Bronchial epithelial cell (primary cell): ENCODE data around the gene TCF4. TPM values are rescaled to one million over a fixed set of nuclear protein-coding genes. Genes with fewer than 3 reads are reported as not detected.
A peak's percentile ranks its signal among the peaks of the same experiment; 100 is the strongest.

Experiments
- DNase-seq: peaks from one replicate; pipeline ENCODE4 v3.0.0-alpha.2; 2010; ENCODE audit warnings: low read depth
- FAIRE-seq: peaks from 2 replicates; lab custom pipeline; 2011; peaks lifted over from hg19 to GRCh38; lab: Jason Lieb, UNC
- H3K27me3 ChIP-seq: 2 replicates; pipeline ENCODE4 v1.5.1; 2011; ENCODE audit warnings: low read length; ENCODE audit not compliant: control insufficient read depth, insufficient read depth
- H3K36me3 ChIP-seq: 2 replicates; pipeline ENCODE4 v1.5.1; 2011; ENCODE audit warnings: low read length; ENCODE audit not compliant: control insufficient read depth, insufficient read depth
- H3K4me3 ChIP-seq: 2 replicates; pipeline ENCODE4 v1.5.1; 2011; ENCODE audit warnings: mild to moderate bottlenecking, low read depth, low read length, control low read depth
- CTCF ChIP-seq: IDR thresholded peaks from 2 replicates; pipeline ENCODE4 v1.5.1; 2011; ENCODE audit warnings: mild to moderate bottlenecking, moderate library complexity, low read length, control low read depth, inconsistent platforms; ENCODE audit not compliant: insufficient read depth, severe bottlenecking
- total RNA-seq: library from RNA; depleted of rRNA; stranded (reverse); fragments of >200 nt; gene quantifications from 2 replicates; pipeline ENCODE4 v1.2.1, GENCODE V29; 2014

TCF4 gene
- total RNA-seq, 1 donor from 2014 or later = 10.0 TPM

- Histone ChIP-seq H3K36me3 (no peaks in the 10 kb centered on the region), H3K27me3 (no peaks in the 10 kb centered on the region), H3K4me3 (no peak overlapping the region)
- no peak for TF ChIP-seq CTCF
- DNase-seq = no peak
- no peak for FAIRE-seq
Observed at GRCh38 chr18:55541571-55541970, 46.4 kb downstream of the TCF4 start.

GRCh38 chr18:55539240-55539639 lies 48.8 kb downstream of the TCF4 start:
- Histone ChIP-seq H3K36me3 (no peaks in the 10 kb centered on the region), H3K4me3 (no peak overlapping the region), H3K27me3 (no peaks in the 10 kb centered on the region)
- DNase-seq (no peak), FAIRE-seq (no peak)
- TF ChIP-seq CTCF = no peak

GRCh38 chr18:55534996-55535395 lies 53.0 kb downstream of the TCF4 start:
- H3K27me3 ChIP-seq = no peaks in the 10 kb centered on the region
- no peak overlapping the region for H3K4me3 ChIP-seq

GRCh38 chr18:55534547-55534946 lies 53.4 kb downstream of the TCF4 start:
- peak; percentile 33 for DNase-seq

More at GRCh38 chr18:55534996-55535395, 53.0 kb downstream of the TCF4 start:
- DNase-seq = no peak
- TF ChIP-seq CTCF = no peak
- no peak for FAIRE-seq
- no peaks in the 10 kb centered on the region for H3K36me3 ChIP-seq

GRCh38 chr18:55530166-55530565 lies 57.8 kb downstream of the TCF4 start:
- Histone ChIP-seq H3K27me3 (no peaks in the 10 kb centered on the region), H3K36me3 (no peaks in the 10 kb centered on the region), H3K4me3 (no peak overlapping the region)
- FAIRE-seq (no peak), DNase-seq (no peak)
- TF ChIP-seq CTCF = no peak

More at GRCh38 chr18:55534547-55534946, 53.4 kb downstream of the TCF4 start:
- TF ChIP-seq CTCF = no peak
- no peak overlapping the region for H3K4me3 ChIP-seq
- H3K27me3 ChIP-seq = no peaks in the 10 kb centered on the region
- H3K36me3 ChIP-seq = no peaks in the 10 kb centered on the region
- FAIRE-seq = no peak

- Histone ChIP-seq H3K4me3 (no peak overlapping the region), H3K27me3 (no peaks in the 10 kb centered on the region), H3K36me3 (no peaks in the 10 kb centered on the region)
- TF ChIP-seq CTCF = no peak
- DNase-seq (no peak), FAIRE-seq (no peak)
Observed at GRCh38 chr18:55529581-55529980, 58.4 kb downstream of the TCF4 start.
